ENCODE data around the gene ELF2. TPM values are rescaled to one million over a fixed set of nuclear protein-coding genes. Genes with fewer than 3 reads are reported as not detected.

ELF2 gene
- total and polyA plus RNA-seq, 2 of the 8 experiments (the other 6 are each of a cell fraction or from before 2014, with no cell fraction given) = 21.1 to 44.3 TPM

GRCh38 chr4:139222215-139222614, 45.2 kb upstream of the ELF2 start (continued):
- no peak for TF ChIP-seq KDM1A (IDR thresholded peaks at IDR 0.05; ENCODE audit: borderline replicate concordance, low read length)
